ENCODE data around the gene SLC12A7. TPM values are rescaled to one million over a fixed set of nuclear protein-coding genes. Genes with fewer than 3 reads are reported as not detected.
"Not testable (repeated sequence)": the region's sequence is repeated elsewhere in the genome, so short reads cannot be mapped to it uniquely, and the experiment has no call there.

SLC12A7 gene
- polyA plus RNA-seq, 1 donor, result 8.0 TPM

DNA sequence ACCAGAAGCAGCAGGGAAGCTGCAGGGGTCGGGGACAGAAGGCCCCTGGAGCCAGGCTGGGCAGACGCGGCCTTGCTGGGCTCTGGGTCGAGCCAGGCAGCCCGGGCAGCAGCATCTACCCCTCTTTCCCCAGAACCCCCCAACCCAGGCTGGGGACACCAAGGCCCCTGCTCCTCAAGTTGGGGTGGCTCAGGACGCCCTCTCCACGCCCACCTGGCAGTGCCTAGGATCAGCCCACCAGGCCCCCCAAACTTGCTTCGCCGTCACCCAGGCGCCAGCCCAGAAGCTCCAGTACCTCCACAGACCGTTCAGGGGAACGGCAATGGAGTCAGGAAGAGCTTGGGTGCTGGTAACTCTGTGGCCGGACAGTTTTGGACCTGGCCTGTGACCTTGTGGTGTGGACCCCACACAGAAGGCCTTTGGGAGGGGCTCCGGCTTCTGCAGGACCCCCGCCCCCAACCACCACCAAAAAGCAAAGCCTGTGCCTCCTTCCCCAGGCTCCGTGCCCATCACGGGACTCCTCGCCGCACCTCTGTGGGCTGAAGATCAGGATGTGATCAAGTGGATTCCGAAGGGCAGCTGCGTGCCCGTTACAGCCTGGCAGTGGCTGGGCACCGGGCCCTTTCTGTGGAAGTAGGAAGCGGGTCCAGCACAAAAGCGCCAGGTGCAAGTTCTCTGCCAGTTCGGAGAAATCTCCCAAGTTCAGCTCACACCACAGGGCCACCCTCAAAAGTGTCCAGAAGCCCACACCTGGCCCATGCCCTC is 2.1 kb downstream of the SLC12A7 start:
- no peak for DNase-seq (ENCODE audit: low read depth)

DNA sequence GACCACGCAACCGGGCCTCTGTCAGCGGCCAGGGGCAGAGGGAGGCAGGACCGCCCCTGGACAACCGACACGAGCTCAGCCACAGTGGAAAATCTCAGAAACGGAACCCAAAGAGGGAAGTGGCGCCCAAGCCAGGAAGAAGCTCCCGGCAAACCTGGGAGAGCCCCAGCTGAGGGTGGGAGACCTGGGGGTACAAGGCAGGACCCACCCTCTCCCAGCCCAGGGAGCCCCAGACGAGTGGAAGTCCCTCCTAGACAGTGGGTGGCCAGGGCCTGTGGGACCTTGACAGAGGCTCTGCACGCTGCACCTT is 3.0 kb downstream of the SLC12A7 start:
- DNase-seq (ENCODE audit: low read depth), result no peak

DNA sequence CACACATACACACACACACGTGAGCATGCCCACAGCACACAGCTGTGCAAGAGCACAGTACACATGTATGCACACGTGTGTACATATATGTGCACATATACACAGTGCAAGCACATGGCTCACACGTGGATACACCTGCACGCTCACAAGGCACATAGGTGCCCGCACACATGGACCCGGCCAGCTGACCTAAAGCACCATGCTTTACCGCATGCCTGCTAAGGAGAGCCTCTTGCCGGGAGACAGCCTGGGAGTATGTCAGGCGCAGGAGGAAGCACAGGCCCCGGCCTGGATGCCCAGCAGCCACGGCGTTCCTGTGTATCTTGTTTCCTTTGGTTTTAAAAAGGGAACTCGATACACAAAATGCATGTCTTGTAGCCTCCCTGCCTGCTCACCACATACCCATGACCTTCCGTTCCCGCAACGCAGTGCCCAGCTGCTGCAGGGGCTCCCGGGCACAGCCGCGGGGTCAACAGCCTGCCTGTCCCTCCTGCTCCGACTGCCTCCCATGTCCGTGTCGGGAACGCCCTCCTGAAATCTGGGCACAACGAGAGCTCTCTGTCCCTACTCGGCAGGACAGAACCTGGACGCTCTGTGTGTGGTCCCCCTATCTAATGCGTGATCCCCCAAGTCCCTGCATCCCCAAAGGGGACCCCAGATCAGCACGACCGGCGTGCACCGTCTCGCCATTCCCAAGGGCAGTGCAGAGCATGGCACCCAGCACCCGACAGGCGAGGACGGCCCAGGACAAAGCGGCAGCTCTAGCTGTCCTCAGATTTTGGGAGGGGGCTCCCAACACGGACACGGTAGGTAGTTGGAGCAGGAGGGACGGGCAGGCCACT is 3.6 kb downstream of the SLC12A7 start:
- DNase-seq (ENCODE audit: low read depth), result no peak

DNA sequence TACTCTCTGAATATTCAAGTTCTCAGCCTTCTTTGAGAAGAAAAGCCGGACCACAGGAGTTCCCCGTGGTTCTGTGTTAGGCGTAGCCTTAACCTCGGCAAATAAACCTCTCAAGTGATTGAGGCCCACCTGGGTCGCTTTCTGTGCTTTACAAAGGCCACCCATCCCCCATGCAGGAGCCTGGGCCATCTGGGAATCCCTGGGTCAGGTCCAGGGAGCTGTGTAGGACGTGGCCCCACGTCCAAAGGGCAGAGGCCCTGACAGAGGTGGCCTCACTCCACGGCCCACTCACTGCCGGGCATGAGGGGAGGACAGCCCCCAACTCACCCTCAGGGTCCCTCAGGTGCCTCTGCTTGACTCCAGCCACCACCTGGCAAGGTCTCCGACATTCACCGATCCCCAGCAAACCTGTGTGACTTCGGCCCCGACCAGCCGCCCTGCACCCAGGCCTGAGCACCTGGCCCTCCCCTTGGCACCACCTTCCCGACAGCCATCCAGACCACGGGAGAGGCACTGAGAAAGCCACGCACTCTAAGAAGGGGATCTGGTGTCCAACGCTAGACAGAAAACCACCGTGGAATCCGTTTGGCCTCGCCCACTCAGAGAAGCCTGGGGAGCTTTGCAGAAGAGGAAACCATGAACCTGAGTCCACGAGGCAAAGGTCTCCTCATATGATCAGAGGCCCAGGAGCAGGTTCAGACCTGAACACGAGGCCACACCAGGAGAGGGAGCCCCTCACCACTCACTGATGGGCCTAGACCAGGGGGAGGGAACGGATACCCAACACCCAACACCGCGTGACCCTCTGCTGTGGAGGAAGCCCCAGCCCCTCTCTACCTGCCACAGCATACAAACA is 4.5 kb downstream of the SLC12A7 start:
- no peak for DNase-seq (ENCODE audit: low read depth)

DNA sequence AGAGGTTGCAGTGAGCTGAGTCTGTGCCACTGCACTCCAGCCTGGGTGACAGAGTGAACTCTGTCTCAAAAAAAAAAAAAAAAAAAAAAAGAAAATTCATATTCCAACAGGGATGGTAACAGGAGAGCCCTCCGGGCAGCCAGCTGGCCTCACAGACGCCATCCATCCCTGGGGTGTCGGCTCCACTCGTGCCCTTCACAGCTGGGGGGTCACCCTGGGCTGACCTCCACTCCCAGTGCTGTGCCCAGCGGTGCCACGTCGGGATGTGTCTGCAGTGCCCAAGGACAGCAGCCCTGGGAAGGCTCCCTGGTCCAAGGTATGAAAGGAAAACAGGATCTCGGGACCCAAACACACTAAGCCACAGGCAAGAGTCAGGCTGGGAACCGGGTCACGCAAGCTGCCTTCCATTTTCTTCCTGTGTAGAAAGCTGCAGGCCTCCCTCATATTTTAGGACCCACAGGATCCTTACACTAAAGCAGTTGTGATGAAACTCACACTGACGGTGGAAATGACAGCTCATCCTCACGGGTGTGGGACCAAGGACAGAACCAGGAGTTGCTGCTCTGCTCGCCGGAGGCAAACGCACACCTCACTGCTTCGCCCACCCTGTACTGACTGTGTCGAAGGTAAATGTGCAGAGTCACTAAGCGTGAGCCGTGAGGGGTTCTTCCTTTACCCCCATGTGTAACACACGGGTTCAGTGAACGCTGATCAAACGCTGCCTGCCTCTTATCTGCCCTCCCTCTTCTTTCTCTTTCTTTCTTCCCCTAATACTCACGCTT is 5.3 kb downstream of the SLC12A7 start:
- no peak for DNase-seq (ENCODE audit: low read depth)

DNA sequence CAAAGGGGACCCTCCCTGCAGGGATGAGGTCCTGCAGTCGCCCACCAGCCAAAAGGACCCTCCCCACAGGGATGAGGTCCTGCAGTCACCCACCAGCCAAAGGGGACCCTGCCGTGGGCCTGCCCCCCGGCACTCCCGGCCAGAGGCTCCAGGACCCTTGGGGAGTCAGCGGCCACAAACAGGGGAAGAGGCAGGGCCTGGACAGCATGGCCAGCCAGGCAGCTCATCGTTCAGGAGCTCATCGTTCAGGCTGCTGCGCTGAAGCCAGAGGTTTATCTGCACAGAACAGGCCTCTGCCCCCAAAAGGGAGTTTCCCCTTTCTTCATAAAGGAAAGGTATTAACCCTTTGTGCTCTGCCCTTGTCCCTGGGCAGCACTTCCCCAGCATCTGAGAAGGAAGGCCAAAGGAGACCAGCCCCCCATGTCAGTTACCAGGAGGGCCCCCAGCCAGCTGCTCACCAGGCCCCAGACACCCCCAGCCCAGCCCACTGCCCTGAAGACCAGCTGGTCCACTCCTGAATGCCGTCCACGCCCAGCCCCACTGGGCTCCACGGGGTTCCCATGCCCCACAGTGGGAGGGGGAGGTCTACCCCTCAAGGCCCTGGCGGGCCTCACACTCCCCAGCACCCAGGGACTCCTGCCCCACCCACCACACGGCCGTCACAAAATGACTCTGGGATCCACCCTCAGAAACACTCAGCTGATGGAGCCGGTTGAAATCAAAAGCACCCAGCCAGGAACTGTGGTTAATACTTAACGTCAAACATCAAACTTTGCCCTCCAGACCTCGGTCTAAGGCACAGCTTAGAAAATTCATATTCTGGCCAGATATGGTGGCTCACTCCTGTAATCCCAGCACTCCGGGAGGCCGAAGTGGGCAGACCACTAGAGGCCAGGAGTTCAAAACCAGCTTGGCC is 6.3 kb downstream of the SLC12A7 start:
- no peak for DNase-seq (ENCODE audit: low read depth)

DNA sequence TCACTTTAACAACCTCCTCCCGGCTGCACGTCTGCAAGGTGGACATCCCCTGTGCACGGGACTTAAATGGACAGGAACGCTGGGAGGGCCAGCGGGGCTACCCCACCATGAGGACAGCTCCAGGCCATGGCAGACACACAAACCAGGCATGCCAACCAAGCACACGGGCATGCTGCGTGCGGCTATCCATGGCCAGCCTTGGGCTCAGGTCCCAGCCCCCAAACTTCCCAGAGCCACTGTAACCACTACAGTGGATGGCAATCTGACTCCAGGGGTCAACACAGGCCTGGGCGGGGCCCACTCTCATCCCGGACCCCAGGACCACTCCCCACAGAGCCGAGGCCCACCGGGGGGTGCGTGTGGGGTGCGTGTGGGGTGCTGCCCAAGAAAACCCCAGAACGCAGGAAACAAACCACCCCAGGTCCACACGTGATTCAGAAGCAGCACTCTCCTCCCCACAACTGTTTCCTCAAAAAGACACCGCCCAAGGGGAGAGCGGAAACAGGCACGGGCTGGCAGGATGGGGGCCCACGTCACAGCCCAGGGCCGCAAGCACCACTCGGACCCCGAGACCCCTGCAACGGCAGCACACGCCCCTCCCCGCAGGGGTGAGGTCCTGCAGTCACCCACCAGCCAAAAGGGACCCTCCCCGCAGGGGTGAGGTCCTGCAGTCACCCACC is 7.4 kb downstream of the SLC12A7 start:
- no peak for DNase-seq (ENCODE audit: low read depth)

DNA sequence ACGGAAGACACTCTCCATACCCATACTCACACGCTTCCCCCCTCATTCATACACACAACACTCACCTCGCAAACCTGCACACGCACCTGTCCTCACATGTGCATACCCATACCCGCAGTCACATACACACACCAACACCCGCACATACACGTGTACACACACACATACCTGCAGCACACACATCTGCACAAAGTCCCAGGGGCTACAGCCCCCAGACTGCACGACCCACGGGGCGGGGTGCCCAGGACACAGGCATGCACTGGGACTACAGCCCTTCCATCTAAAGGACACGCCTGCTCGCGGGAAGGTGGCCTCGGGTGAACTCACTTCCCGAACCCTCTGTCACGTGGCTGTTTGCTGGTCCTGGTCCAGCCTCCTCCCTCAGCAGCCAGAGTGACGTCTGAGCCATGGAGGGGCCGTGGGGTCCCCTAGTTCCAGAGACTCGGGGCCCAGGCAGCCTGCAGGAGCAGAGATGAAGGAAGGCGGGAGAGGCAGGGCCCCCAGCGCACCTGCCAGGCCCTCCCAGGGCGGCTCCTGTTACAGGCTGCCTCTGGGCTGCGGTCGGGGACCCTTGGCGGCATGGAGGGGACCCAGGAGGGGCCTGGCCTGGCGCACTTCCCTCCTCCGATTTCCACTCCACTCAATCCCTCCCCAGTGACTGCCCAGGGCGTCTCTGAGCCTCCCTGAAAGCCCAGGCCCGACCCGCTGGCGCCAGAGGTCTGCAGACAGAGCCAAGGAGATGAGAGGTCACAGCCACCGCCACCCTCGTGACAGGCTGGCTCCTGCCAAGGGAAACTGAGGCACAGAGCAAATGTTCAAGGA is 8.1 kb downstream of the SLC12A7 start:
- DNase-seq (ENCODE audit: low read depth), result no peak

DNA sequence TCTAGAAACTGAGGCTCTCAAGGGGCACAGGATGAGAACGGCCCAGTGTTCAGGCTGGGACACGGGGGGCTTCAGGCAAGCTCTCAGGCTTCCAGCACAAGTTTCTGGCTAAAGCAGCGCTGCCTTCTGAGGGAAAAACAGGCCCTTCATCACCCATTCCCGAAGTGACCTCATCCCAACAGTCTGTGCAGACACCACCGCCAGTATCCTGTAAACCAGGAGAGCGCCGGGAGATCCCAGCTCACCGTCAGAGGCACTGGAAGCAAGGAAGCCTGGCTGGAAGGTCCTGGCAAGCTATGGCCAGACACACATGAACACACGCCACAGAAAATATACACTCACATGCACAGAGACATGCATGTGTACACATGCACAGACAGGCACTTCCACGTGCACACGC is 8.8 kb downstream of the SLC12A7 start:
- DNase-seq (ENCODE audit: low read depth), result no peak

DNA sequence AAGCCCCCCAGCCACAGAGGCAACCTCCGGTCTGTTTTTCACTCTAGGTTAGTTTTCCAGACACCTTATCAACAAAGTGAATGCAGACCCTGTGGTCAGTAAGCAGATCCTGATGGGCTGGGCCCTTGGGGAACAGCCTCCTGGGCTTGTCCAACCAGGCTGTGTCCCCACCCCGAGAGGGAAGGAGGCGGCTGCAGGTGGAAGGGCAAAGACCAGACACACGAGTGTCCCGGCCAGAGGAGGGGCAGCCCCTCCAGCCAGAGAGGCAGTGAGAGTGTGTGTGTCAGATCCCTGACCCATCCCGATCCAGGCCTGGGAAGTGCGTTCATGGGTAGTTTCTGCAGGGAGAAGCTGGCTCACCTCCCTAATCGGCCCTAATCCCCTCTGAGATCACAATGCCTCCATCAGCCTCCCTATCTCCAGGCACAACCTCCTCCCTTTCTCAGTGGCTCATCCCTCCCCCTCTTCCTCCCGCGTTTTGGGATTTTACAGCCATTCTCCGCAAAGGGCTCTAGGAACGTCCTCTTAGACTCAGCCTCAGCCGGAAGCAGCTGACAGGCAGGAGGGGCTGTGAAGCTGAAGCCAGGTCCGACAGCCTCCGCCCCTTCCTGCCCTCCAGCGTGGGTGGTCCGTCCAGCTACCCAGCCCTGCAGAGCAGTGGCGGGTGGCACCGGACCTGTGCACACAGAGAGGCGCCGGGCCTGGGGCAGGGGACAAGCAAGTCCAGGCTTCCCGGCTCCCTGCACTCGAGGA is 9.7 kb downstream of the SLC12A7 start:
- no peak for DNase-seq (ENCODE audit: low read depth)

DNA sequence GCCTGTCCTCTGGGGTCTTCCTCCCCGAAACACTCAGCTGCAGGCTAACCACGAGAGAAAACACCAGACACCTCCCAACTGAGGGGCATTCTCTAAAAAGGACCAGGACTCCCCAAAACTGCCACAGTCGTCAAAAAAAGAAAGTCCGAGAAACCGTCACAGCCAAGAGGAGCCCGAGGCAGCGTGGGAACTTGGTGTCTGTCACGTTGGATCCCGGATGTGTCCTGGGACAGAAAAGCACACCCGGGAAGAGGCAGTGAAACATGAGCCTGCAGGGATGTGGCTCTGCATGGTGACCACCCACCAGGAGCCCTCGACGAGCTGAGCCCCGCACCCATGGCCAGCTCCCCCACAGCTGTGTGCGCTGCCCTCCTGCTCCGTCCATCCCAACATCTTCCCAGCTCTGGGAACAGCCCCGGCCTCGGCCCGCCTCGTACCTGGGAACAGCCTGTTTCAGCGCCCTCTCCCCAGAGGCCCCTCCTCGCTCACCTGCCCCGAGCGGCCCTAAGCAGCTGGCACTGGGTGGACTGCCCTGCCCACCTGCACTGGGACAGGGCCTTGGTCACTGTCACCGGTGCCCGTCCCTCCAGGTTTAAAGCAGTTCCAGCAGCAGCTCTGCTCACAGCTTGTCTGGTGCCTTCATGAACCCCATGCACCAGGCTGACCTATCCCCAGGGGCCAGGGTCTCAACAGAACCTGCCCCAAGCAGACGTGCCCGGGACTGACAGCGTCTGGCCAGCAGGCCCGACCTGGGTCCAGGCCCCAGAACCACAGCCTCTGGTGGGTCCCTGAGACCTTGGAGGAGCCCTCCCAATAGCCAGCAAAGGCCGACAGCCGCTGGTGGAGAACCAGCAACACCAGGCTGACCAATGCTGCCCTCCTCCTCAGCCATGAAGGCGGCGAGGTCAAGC is 10.9 kb downstream of the SLC12A7 start:
- DNase-seq (ENCODE audit: low read depth), result no peak

DNA sequence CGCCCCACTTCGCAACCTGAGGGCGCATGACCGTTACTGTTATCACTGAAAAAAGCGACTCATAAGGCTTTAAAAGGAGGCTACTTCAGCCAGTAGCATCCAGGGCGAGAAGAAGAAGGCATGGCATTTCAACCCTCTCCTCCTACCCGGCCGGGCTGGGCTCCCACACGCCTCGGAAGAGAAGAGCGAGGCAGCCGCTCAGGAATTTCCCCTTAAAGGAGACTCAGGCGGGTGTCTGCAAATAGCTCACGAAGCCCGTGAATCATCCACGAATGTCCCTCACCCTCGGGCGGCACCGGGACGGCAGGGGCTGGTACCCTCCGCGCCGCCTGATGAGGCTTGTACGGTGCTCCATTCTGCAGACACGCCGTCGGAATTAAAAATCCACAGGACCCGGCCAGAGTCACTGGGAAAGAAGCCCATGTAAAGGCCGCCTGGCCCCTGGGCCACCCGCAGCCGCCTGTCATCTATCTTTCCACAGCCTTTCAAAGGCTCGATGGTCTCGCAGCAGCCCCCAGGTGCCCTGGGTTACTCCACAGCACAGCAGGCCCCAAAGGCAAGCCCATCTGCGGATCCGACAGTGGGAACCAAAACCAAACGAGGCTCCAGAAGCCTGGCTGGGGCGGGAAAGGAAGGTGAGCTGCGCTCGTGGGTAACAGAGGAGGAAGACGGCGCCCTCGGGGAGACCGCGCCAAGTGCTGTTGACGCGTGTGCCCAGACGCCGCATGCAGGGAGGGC is 11.8 kb downstream of the SLC12A7 start:
- DNase-seq (ENCODE audit: low read depth), result no peak

DNA sequence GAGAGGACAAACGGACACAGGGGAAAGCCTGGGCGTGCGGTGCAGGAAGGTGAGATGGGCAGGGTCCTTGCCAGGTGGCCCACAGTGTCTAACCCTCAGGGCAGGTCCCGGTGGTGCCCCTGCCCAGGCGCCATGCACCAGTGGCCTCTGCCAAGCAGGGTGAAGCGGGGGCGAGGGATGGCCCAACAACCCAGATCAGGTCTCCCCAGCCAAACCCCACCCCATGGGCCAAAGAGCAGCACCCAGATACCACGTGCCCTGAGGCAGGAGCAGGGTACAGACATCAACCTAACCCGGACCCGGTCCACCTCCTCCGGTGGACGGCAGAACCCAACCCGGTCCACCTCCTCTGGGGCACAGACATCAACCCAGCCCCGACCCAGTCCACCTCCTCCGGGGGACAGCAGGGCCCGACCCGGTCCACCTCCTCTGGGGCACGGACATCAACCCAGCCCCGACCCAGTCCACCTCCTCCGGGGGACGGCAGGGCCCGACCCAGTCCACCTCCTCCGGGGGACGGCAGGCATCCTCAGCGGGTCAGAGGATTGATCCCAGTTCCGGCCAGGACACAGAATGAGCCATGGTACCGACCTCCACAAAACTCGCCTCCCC is 12.8 kb downstream of the SLC12A7 start:
- no peak for DNase-seq (ENCODE audit: low read depth)

DNA sequence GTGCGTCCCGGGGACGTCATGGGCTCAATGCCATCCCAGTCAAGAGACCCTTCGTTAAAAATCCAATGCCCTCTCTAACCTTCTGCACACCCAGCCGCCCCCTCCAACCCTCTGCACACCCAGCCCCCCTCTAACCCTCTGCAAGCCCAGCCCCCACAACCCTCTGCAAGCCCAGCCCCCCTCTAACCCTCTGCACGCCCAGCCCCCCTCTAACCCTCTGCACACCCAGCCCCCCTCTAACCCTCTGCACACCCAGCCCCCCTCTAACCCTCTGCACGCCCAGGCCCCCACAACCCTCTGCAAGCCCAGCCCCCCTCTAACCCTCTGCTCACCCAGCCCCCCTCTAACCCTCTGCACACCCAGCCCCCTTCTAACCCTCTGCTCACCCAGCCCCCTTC is 13.9 kb downstream of the SLC12A7 start:
- DNase-seq (ENCODE audit: low read depth), result not testable (repeated sequence)

DNA sequence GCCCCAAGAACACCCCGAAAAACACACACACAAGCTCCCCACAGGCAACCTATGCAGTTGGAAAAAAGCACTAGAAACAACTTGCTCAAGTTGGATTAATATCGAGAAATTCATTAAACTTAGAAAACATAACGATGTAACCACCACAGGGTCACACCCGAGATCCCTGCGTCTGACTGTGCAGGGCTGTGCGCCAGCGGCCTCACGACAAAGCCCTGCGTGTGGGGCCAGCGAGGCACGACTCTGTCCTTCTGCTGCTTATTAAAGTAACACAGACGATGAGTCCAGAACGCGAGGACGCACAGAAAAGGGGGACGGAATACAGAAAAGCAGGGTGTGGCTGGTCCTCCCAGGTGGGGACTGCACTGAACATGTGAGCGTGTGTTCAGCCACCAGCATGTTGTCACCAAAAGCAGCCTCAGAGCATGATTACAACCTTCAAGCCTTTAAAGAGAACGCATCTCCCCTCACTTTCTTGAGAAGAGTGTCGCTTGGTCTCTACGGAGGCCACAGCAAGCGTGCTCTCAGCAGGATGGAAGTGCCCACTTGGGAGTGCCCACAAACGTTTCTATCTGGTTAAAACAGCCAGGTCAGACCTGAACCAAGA is 14.4 kb downstream of the SLC12A7 start:
- no peak for DNase-seq (ENCODE audit: low read depth)

DNA sequence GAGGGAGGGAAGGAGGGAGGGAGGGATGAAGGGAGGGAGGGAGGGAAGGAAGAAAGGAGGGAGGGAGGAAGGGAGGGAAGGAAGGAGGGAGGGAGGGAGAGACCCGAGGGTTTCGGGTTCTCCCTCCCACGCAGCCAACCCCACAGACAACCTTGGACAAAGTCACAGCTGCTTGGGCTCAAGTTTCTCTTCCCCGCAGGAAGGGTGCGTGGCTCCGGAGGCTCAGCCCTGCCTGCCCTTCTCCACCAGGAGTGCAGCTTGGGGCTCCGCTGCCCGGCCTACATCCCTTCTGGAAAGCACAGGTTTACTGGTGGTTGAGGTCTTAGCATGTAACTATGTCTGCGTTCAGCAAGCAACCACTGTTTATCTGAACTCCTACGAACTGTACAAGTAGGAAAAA is 15.0 kb downstream of the SLC12A7 start:
- DNase-seq (ENCODE audit: low read depth), result no peak

All from forelimb muscle (tissue), 1 donor.